KMS-11 (cell line): ENCODE measurements around the gene GLRA3.
"Not testable (repeated sequence)": the region's sequence is repeated elsewhere in the genome, so short reads cannot be mapped to it uniquely, and the experiment has no call there.

Experiments
- H2AFZ ChIP-seq: fragments of 200-600 bp; sonication (generic); 2 replicates; pipeline ENCODE4 v1.6.1; 2016; ENCODE audit warnings: antibody characterized with exemption, mixed run types, low read depth
- H3K27ac ChIP-seq: fragments of 200-600 bp; sonication (generic); 2 replicates; pipeline ENCODE4 v1.6.1; 2016; ENCODE audit warnings: mild to moderate bottlenecking, mixed run types
- H3K27me3 ChIP-seq: fragments of 200-600 bp; sonication (generic); 2 replicates; pipeline ENCODE4 v1.6.1; 2017; ENCODE audit warnings: mild to moderate bottlenecking, low read depth, mixed run types, moderate library complexity; ENCODE audit not compliant: insufficient read depth
- H3K36me3 ChIP-seq: fragments of 200-600 bp; sonication (generic); 2 replicates; pipeline ENCODE4 v1.6.1; 2017; ENCODE audit warnings: mild to moderate bottlenecking, mixed run types; ENCODE audit not compliant: insufficient read depth
- H3K4me1 ChIP-seq: fragments of 200-600 bp; sonication (generic); 2 replicates; pipeline ENCODE4 v1.6.1; 2016; ENCODE audit warnings: mild to moderate bottlenecking, low read depth, mixed run types; ENCODE audit not compliant: poor library complexity, severe bottlenecking
- H3K4me2 ChIP-seq: fragments of 200-600 bp; sonication (generic); 2 replicates; pipeline ENCODE4 v1.7.0; 2016; ENCODE audit warnings: mild to moderate bottlenecking, mixed run types
- H3K4me3 ChIP-seq: fragments of 200-600 bp; sonication (generic); IDR thresholded peaks from 2 replicates; pipeline ENCODE4 v1.6.1; 2017; ENCODE audit warnings: low read depth, low read length, mixed read lengths; ENCODE audit not compliant: insufficient read depth
- H3K79me2 ChIP-seq: fragments of 200-600 bp; sonication (generic); 2 replicates; pipeline ENCODE4 v1.6.1; 2016; ENCODE audit warnings: low read depth, mixed run types; ENCODE audit not compliant: insufficient read depth
- H3K9ac ChIP-seq: fragments of 200-600 bp; sonication (generic); 2 replicates; pipeline ENCODE4 v1.6.1; 2016; ENCODE audit warnings: mild to moderate bottlenecking, mixed run types
- H4K20me1 ChIP-seq: fragments of 200-600 bp; sonication (generic); 2 replicates; pipeline ENCODE4 v1.6.1; 2016; ENCODE audit warnings: mild to moderate bottlenecking, mixed run types; ENCODE audit not compliant: insufficient read depth
- CTCF ChIP-seq: fragments of 200-600 bp; sonication (generic); conservative IDR thresholded peaks from 2 replicates; pipeline ENCODE4 v1.6.1; 2017; ENCODE audit warnings: low read depth, mild to moderate bottlenecking, antibody characterized with exemption, low read length, moderate library complexity, mixed read lengths

Gene GLRA3

GRCh38 chr4:174805746-174806145 is 23.3 kb downstream of the GLRA3 start:
- Histone ChIP-seq H3K4me1 (no peaks in the 10 kb centered on the region), H3K4me2 (no peak overlapping the region), H4K20me1 (no peaks in the 10 kb centered on the region), H3K27ac (no peak overlapping the region), H3K79me2 (no peaks in the 10 kb centered on the region), H3K36me3 (no peaks in the 10 kb centered on the region), H3K9ac (no peak overlapping the region), H2AFZ (no peak overlapping the region), H3K4me3 (no peak overlapping the region), H3K27me3 (no peaks in the 10 kb centered on the region)
- TF ChIP-seq CTCF, result no peak

- H3K4me2 ChIP-seq, result no peak overlapping the region
- no peaks in the 10 kb centered on the region for H3K36me3 ChIP-seq
- no peaks in the 10 kb centered on the region for H3K27me3 ChIP-seq
- H4K20me1 ChIP-seq, result no peaks in the 10 kb centered on the region
- no peak overlapping the region for H3K27ac ChIP-seq
- H3K79me2 ChIP-seq, result no peaks in the 10 kb centered on the region
- no peak overlapping the region for H2AFZ ChIP-seq
- H3K4me3 ChIP-seq, result no peak overlapping the region
- no peak for TF ChIP-seq CTCF
- H3K4me1 ChIP-seq, result no peaks in the 10 kb centered on the region
- no peak overlapping the region for H3K9ac ChIP-seq
Observed at GRCh38 chr4:174794543-174795094, 34.4 kb downstream of the GLRA3 start.

- Histone ChIP-seq H3K79me2 (no peaks in the 10 kb centered on the region), H3K4me1 (peaks cover 9% of the 10 kb centered on the region), H3K27ac (no peak overlapping the region), H4K20me1 (no peaks in the 10 kb centered on the region), H3K4me2 (no peak overlapping the region), H3K9ac (no peak overlapping the region), H2AFZ (no peak overlapping the region), H3K27me3 (no peaks in the 10 kb centered on the region), H3K4me3 (no peak overlapping the region), H3K36me3 (no peaks in the 10 kb centered on the region)
- no peak for TF ChIP-seq CTCF
Observed at GRCh38 chr4:174789657-174790056, 39.4 kb downstream of the GLRA3 start.

GRCh38 chr4:174778274-174778986 is 50.6 kb downstream of the GLRA3 start:
- H2AFZ ChIP-seq, H3K4me3 ChIP-seq, H3K79me2 ChIP-seq, H3K36me3 ChIP-seq, H4K20me1 ChIP-seq, H3K27ac ChIP-seq, H3K9ac ChIP-seq, H3K27me3 ChIP-seq, H3K4me2 ChIP-seq, H3K4me1 ChIP-seq: not testable (repeated sequence)

GRCh38 chr4:174775366-174775765 is 53.7 kb downstream of the GLRA3 start:
- Histone ChIP-seq H3K36me3 (no peaks in the 10 kb centered on the region), H2AFZ (no peak overlapping the region), H4K20me1 (no peaks in the 10 kb centered on the region), H3K9ac (no peak overlapping the region), H3K4me1 (no peaks in the 10 kb centered on the region), H3K27ac (no peak overlapping the region), H3K4me3 (no peak overlapping the region), H3K4me2 (no peak overlapping the region), H3K79me2 (no peaks in the 10 kb centered on the region), H3K27me3 (no peaks in the 10 kb centered on the region)
- no peak for TF ChIP-seq CTCF
